Retinal pigment epithelial cell (primary cell): ENCODE measurements around the gene TXNL1.
A peak's percentile ranks its signal among the peaks of the same experiment; 100 is the strongest.

ENCODE experiments used
- DNase-seq: peaks from one replicate; pipeline ENCODE4 v3.0.0-alpha.2; 2010; ENCODE audit warnings: low read depth
- H3K4me3 ChIP-seq: 2 replicates; pipeline ENCODE4 v1.5.1; 2011; ENCODE audit warnings: mild to moderate bottlenecking, low read length, control low read depth, moderate library complexity
- TF ChIP-seq, protein P1 (sequence below): conservative IDR thresholded peaks from 2 replicates; pipeline ENCODE4 v1.5.1; 2011; ENCODE audit warnings: low read depth, low read length, control low read depth, inconsistent platforms

Gene TXNL1

DNA sequence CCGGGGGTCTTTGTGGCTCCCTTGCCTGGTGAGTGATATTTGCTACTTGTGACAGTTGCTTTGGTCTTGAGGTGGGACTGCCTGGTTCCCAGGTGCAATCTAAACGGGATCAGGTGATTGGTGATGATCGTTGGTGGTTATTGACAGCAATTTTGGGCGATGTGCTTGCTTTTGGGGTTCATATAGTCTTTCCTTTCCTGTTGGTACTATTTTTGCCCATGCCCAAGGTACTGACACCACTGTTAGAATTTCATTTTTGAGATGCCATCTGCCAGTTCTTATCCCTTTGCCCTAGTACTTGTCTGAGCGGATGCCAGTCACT, 13.3 kb upstream of the TXNL1 start:
- no peak for DNase-seq
- peak overlapping the region; percentile 93 for H3K4me3 ChIP-seq
- TF ChIP-seq, protein P1, sequence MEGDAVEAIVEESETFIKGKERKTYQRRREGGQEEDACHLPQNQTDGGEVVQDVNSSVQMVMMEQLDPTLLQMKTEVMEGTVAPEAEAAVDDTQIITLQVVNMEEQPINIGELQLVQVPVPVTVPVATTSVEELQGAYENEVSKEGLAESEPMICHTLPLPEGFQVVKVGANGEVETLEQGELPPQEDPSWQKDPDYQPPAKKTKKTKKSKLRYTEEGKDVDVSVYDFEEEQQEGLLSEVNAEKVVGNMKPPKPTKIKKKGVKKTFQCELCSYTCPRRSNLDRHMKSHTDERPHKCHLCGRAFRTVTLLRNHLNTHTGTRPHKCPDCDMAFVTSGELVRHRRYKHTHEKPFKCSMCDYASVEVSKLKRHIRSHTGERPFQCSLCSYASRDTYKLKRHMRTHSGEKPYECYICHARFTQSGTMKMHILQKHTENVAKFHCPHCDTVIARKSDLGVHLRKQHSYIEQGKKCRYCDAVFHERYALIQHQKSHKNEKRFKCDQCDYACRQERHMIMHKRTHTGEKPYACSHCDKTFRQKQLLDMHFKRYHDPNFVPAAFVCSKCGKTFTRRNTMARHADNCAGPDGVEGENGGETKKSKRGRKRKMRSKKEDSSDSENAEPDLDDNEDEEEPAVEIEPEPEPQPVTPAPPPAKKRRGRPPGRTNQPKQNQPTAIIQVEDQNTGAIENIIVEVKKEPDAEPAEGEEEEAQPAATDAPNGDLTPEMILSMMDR = no peak

DNA sequence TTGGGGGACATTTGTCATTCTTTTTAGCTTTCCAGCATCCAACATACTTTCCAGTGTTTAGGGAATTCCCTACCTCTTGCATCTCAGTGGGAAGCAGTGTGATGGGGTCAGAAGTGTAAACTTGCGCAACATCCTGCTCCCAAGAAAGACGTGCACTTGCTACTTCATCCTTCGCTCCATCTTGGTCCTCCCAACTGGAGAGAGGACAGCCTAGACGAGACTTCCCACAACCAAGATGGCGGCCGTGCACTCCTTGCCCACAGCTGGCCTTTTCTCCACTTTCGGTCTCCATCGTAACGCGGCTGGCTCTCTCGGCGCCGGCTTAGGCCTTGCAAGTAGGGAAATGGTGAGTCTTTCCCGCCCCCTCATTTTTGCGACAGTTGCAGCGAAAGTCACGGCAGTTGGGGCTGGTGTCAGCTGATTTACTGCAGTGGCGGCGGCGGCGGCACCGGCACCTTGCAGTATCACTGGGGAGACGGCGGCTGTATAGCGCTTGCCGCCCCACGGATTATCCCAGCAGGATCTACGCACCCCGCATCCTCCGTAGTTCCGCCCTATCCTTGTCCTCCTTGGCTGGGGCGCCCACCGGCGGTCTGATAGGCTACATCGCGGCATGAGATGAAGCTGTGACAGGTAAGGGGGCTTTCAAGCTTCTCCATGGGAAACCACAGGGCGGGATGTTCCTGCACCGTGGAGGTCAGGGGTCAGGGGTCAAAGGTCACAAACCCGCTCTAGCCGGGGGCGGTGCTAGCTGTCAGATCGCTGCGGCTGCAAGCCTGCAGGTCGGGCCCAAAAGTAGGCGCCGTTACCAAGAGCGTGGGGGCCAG, 12.8 kb upstream of the TXNL1 start, which contains the start of gene WDR7:
Gene WDR7 (plus strand): TSS at position 416 of the 827 bp plus-strand sequence. CDS start 21,157 bp downstream, outside the sequence.
- TF ChIP-seq, protein P1 = no peak
- peak within 1 kb of the TSS; percentile 93 for H3K4me3 ChIP-seq
- DNase-seq = peak; percentile 96

DNA sequence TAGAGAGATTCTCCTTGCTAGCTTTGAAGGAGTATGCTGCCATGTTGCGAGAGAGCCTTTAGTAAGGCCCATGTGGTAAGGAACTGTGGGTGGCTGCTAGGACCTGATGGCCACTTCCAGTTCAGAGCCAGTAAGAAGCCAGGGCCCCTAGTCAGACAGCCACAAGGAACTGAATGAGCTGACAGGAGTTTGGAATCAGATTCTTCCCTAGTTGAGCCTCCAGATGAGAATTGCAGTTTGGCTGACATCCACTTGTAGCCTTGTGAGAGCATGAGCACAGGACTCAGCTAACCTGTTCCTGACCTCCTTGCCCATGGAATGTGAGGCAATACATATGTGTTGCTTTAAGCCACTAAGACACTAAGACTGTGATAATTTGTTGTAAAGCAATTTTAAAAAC, 11.6 kb upstream of the TXNL1 start:
- H3K4me3 ChIP-seq = no peak overlapping the region
- TF ChIP-seq, protein P1 = no peak
- peak; percentile 46 for DNase-seq

DNA sequence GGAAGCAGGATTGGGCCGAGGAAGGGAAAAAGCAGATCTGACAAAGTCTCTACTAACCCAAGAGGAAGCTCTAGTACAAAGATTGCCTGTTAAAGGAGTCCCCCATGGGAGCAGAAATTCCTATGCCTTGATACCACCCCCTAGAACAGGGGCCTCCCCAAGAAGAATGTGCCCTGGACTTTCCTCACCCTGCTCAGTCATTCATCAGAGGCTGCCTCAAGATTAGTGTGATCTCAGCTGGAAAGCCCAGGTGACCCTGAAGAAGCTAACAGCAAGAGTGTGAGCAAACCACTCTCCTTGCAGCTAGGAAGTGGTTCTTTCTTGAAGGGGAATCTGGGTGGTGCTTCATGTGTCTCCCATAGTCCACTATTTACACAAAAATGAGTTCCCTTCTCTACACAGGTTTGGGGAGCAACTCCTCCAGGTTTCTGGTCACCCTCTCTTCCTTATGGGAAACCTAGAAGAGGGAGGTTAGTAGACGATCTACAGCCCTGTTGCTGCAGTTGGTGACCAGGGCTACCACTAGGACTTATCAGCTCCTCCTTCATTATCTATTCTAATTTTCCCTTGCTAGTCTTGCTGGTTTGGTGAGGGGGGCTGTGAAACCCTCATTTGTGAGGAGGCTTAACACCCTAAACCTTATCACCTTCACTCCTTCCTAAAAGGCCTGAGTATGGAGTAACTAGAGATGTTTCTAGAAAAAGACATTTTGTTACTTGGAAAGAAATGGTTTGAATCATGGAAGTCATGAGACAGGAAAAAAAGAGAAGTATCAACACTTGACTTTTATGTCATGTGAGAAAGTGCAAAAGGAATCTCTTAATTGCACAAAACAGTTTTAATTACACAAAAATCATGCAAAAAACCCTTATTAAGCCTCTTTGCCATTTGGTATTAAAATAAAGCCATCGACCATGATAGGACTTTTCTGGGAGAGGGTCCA, 9.8 kb upstream of the TXNL1 start:
- TF ChIP-seq, protein P1 = no peak
- H3K4me3 ChIP-seq = no peak overlapping the region
- no peak for DNase-seq

DNA sequence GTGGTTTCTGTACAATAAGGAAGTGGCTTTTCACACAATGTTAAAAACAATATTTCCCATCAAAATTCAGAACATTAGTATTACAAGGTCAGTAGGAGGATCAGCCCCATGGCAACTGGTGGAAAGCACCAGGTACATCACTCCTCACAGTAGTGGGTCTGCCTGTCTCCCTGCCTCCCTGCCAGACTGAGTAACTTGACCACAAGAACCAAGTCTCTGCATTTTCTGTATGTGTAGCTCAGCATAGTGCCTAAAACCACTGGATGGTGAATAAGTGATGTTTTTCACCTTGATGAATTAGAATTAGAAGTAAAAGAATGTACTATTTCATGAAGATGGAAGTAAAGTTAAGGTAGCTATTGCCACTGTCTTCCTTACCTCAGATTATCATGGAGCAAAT, 8.7 kb upstream of the TXNL1 start:
- DNase-seq = no peak
- no peak overlapping the region for H3K4me3 ChIP-seq
- TF ChIP-seq, protein P1 = no peak

- H3K4me3 ChIP-seq = no peak overlapping the region
- no peak for DNase-seq
- TF ChIP-seq, protein P1 = peak; percentile 60
Measured at GRCh38 chr18:56645415-56646016, 7.1 kb upstream of the TXNL1 start.
